ENCODE measurements around the gene GABBR2. TPM values are rescaled to one million over a fixed set of nuclear protein-coding genes. Genes with fewer than 3 reads are reported as not detected.

Gene GABBR2
- total RNA-seq, 4 donors from 2014 or later = not detected

DNA sequence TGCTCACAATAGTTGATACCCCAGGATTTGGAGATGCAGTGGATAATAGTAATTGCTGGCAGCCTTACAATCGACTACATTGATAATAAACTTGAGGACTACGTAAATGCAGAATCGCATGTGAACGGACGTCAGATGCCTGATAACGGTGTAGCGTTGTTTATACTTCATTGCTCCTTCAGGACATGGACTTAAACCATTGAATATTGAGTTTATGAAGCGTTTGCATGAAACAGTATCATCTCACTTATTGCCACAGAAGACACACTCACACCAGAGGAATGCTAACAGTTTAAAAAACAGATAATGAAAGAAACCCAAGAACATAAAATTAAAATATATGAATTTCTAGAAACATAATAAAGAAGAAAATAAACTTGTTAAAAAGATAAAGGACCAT is 101.6 kb downstream of the GABBR2 start:
- TF ChIP-seq, protein P1, sequence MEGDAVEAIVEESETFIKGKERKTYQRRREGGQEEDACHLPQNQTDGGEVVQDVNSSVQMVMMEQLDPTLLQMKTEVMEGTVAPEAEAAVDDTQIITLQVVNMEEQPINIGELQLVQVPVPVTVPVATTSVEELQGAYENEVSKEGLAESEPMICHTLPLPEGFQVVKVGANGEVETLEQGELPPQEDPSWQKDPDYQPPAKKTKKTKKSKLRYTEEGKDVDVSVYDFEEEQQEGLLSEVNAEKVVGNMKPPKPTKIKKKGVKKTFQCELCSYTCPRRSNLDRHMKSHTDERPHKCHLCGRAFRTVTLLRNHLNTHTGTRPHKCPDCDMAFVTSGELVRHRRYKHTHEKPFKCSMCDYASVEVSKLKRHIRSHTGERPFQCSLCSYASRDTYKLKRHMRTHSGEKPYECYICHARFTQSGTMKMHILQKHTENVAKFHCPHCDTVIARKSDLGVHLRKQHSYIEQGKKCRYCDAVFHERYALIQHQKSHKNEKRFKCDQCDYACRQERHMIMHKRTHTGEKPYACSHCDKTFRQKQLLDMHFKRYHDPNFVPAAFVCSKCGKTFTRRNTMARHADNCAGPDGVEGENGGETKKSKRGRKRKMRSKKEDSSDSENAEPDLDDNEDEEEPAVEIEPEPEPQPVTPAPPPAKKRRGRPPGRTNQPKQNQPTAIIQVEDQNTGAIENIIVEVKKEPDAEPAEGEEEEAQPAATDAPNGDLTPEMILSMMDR (IDR thresholded peaks at IDR 0.05) = no peak
- DNase-seq (ENCODE audit: low spot score) = no peak
- ATAC-seq (ENCODE audit: low FRiP score) = no peak

DNA sequence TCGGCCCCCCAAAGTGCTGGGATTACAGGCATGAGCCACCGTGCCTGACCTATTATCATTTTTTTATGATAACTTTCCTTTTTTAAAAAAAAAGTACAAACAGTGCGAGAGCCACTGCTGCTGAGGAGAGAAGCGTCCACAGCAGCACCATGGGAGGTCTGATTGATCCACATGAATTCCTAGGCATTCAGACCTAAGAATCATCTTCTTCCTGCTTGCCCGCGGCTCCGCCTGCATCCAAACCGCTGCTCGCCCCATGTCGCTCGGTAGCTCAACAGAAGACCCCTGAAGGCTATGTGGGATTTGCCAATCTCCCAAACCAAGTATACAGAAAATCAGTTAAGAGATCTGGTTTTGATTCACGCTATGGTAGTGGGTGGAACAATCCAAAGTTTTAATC is 102.0 kb downstream of the GABBR2 start:
- DNase-seq (ENCODE audit: low spot score) = no peak
- TF ChIP-seq, protein P1 (IDR thresholded peaks at IDR 0.05) = no peak
- no peak for ATAC-seq (ENCODE audit: low FRiP score)

DNA sequence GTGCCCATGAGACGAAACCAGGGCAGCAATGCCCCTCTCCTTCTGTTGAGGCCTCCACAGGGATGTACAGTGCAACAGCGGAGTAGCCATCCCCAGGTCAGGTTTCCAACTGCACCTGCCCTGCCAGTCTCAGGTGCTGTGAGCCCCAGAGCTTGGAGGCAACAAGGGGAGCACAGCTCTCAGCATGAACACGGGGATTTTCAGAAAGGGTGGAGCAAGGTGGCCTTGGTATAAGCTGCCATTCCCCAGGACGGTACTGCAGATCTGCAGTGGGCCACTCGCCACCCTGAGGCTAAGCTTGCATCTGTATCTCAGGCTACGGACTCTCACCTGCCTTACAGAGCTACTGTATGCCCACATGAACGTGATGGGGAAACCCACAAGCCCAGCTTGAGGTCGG is 103.6 kb downstream of the GABBR2 start:
- DNase-seq (ENCODE audit: low spot score) (no peak), ATAC-seq (ENCODE audit: low FRiP score) (no peak)
- TF ChIP-seq, protein P1 (IDR thresholded peaks at IDR 0.05) = no peak

DNA sequence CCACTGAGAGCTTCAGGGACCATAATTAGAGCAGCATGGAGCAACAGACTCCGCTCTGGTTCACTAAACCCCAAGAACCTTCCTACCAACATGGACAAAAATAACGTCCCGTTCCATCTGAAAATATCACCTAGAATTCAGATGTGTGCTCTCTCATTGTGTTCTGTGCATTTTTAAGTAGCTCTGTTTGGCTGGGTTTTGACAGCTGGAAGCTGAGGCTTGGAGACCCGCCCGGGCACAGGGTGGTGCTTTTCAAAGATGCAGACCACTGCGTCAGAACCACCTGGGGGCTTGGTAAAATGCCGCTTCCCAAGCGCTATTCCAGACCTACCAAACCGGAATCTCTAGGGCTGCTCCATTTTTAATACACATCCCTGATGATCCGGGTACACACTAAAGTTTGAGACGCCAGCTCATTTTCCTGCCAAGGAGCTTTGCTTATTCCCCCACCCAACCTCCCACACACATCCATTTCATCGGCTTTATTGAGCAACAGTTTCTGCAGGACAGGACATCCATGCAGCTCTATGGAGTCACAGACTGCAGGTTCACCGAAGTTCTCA is 104.8 kb downstream of the GABBR2 start:
- ATAC-seq (ENCODE audit: low FRiP score) = no peak

DNA sequence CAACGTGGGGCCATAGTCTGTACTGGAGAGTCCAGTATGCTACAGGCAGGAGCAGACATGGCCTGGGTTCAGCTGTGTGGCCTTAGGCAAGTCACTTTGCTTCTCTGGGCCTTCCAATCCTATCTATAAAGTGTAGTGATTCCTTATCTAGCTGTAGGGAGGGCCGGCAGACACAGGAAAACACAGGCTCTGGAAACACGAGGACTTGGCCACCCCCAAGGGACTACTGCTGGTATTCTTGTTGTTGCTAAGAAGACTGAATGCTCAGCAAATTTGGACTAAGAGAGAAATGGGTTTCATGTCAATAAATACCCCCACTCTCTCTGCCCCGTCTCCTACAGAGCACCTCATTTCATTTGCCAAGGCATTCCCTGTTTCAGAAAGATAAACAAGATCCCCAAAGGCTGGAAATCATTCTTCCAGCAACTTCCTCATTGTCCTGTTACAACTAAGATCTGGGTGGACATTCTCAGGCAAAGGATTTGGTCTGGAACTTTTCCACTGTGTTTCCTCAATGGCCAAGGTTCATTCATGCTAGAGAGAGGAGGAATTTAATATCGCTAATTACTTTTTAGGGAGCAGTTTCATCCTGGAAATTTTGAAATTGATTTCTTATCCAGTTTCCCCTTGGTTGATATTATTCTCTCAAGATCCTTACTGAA is 105.8 kb downstream of the GABBR2 start:
- TF ChIP-seq, protein P1 (IDR thresholded peaks at IDR 0.05) = no peak
- ATAC-seq (ENCODE audit: low FRiP score) (no peak), DNase-seq (ENCODE audit: low spot score) (no peak)

More for the DNA sequence above, 104.8 kb downstream of the GABBR2 start:
- DNase-seq (ENCODE audit: low spot score) = no peak
- TF ChIP-seq, protein P1 (IDR thresholded peaks at IDR 0.05) = no peak

DNA sequence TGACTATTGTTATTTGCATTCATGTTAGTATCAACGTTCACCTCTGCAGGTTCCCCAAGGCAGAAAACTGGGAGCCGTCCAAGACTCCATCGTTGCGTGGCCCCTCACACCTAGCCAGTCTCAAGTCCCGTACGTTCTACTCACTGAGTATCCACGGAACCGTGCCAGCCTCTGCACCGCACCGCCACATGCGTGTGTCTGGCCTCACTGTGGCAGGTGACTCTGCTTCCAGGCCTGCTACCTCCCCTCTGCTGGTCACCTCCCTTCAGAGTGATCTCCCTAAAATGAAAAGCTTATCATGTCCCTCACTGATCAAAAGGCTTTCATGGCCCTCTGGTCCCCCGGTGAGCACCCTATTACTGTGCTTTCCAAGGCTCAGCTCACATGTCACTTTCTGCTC is 108.1 kb downstream of the GABBR2 start:
- no peak for DNase-seq (ENCODE audit: low spot score)
- TF ChIP-seq, protein P1 (IDR thresholded peaks at IDR 0.05) = no peak

More for the DNA sequence above, 108.1 kb downstream of the GABBR2 start:
- no peak for ATAC-seq (ENCODE audit: low FRiP score)

Measured in omental fat pad (tissue), 4 donors.